Measurements from ENCODE around the gene SCUBE3. TPM values are rescaled to one million over a fixed set of nuclear protein-coding genes. Genes with fewer than 3 reads are reported as not detected.

The SCUBE3 gene
- total and polyA plus RNA-seq, 2 donors (not counting 1 experiment from before 2014, with no cell fraction given) = not detected

DNA sequence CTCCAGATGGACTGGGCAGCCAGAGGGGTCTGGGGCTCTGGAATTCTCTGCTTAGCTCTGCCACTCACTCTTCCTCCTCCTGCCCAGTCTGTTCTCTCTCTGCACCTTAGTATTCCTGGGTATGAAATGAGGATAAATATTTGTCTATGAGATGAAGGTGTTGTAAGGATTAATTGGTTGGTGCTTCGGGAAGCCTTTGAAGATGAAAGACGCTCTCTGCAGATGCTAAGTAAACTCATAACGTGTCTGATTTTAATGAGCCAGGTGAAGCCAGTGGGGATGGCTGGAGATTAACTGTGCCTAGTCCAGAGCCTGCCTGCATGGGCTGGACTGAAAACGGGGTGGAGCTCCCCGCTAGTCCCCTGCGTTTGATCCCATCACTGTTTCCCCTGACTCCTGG, 49.5 kb upstream of the SCUBE3 start:
- 97% methylated on average over 6 of the region's 6 CpGs for WGBS (ENCODE audit: insufficient coverage)
- intact Hi-C loops (cut with micrococcal nuclease) = no loop called here
- no peak for DNase-seq
- CTCF ChIA-PET = no interaction called here
- no peak overlapping the region for H2AFZ ChIP-seq (ENCODE audit: insufficient read depth, low read depth, low read length, poor library complexity, severe bottlenecking)
- H4K20me1 ChIP-seq (ENCODE audit: control insufficient read depth, insufficient read depth, low read length, poor library complexity, severe bottlenecking) = no peaks in the 10 kb centered on the region
- peaks cover 0 to 10% (median 1%) of the 10 kb centered on the region in 4 experiments for H3K27me3 ChIP-seq (replicated peaks in 1 of 4; ENCODE audit: control extremely low read depth in 1 of 4, control insufficient read depth in 3 of 4, insufficient read depth in 4 of 4, low read length in 3 of 4)
- no peaks in the 10 kb centered on the region for H3K9me3 ChIP-seq (ENCODE audit: control extremely low read depth in 1 of 3, control insufficient read depth in 2 of 3, insufficient read depth in 1 of 3, low read length in 2 of 3)
- no peak overlapping the region for H3K9ac ChIP-seq (ENCODE audit: low read length)
- no peak overlapping the region for H3K4me3 ChIP-seq (ENCODE audit: control extremely low read depth in 1 of 5, extremely low read depth in 1 of 5, insufficient read depth in 1 of 5, low read depth in 2 of 5, low read length in 4 of 5)
- H3K9me3 Mint-ChIP-seq (ENCODE audit: insufficient read depth) = no peaks in the 10 kb centered on the region
- ATAC-seq (ENCODE audit: low read depth) = no peak
- POLR2A ChIA-PET = no interaction called here
- no peak overlapping the region for H3K27ac Mint-ChIP-seq
- no peak for TF ChIP-seq EZH2 (IDR thresholded peaks at IDR 0.05; ENCODE audit: borderline replicate concordance, insufficient read depth, low read depth, low read length, poor library complexity, severe bottlenecking)
- TF ChIP-seq CTCF (IDR thresholded peaks at IDR 0.05) = no peak
- H3K79me2 ChIP-seq (ENCODE audit: control insufficient read depth, insufficient read depth, low read length) = no peaks in the 10 kb centered on the region
- peaks cover 42% of the 10 kb centered on the region for H3K27me3 Mint-ChIP-seq
- no peak overlapping the region for H3K27ac ChIP-seq (ENCODE audit: low read length in 2 of 2)
- H3K36me3 ChIP-seq (replicated peaks in 1 of 2; ENCODE audit: control extremely low read depth in 1 of 2, control insufficient read depth in 1 of 2, extremely low read depth in 1 of 2, insufficient read depth in 2 of 2, low read length in 1 of 2) = no peaks in the 10 kb centered on the region
- H3K4me1 ChIP-seq (ENCODE audit: control insufficient read depth in 2 of 2, insufficient read depth in 2 of 2, low read length in 2 of 2) = no peaks in the 10 kb centered on the region
- H3K4me2 ChIP-seq (replicated peaks; ENCODE audit: low read depth, low read length, poor library complexity, severe bottlenecking) = no peak overlapping the region
- no peak overlapping the region for H3K4me3 Mint-ChIP-seq
- H3K4me1 Mint-ChIP-seq = no peaks in the 10 kb centered on the region

GRCh38 chr6:35164868-35165267, 48.9 kb upstream of the SCUBE3 start:
- no peak overlapping the region for H3K27ac Mint-ChIP-seq
- 86% methylated on average over 2 of the region's 4 CpGs for WGBS (ENCODE audit: insufficient coverage)
- H3K79me2 ChIP-seq (ENCODE audit: control insufficient read depth, insufficient read depth, low read length) = no peaks in the 10 kb centered on the region
- H3K4me3 Mint-ChIP-seq = no peak overlapping the region
- intact Hi-C loops (cut with micrococcal nuclease) = no loop called here
- peaks cover 37% of the 10 kb centered on the region for H3K27me3 Mint-ChIP-seq
- H3K9ac ChIP-seq (ENCODE audit: low read length) = no peak overlapping the region
- TF ChIP-seq CTCF (IDR thresholded peaks at IDR 0.05) (no peak), EZH2 (IDR thresholded peaks at IDR 0.05; ENCODE audit: borderline replicate concordance, insufficient read depth, low read depth, low read length, poor library complexity, severe bottlenecking) (no peak)
- no peak overlapping the region for H2AFZ ChIP-seq (ENCODE audit: insufficient read depth, low read depth, low read length, poor library complexity, severe bottlenecking)
- no peaks in the 10 kb centered on the region for H4K20me1 ChIP-seq (ENCODE audit: control insufficient read depth, insufficient read depth, low read length, poor library complexity, severe bottlenecking)
- H3K4me1 ChIP-seq (ENCODE audit: control insufficient read depth in 2 of 2, insufficient read depth in 2 of 2, low read length in 2 of 2) = no peaks in the 10 kb centered on the region
- H3K36me3 ChIP-seq (replicated peaks in 1 of 2; ENCODE audit: control extremely low read depth in 1 of 2, control insufficient read depth in 1 of 2, extremely low read depth in 1 of 2, insufficient read depth in 2 of 2, low read length in 1 of 2) = no peaks in the 10 kb centered on the region
- H3K4me1 Mint-ChIP-seq = no peaks in the 10 kb centered on the region
- ChIA-PET POLR2A (no interaction called here), CTCF (interaction anchor here (0.5 kb wide), 1 partner anchor 10 kb away, joined by 3 read pairs; no protein-coding TSS in a partner anchor)
- H3K4me3 ChIP-seq (ENCODE audit: control extremely low read depth in 1 of 5, extremely low read depth in 1 of 5, insufficient read depth in 1 of 5, low read depth in 2 of 5, low read length in 4 of 5) = no peak overlapping the region
- DNase-seq (no peak), ATAC-seq (ENCODE audit: low read depth) (no peak)
- H3K9me3 ChIP-seq (ENCODE audit: control extremely low read depth in 1 of 3, control insufficient read depth in 2 of 3, insufficient read depth in 1 of 3, low read length in 2 of 3) = no peaks in the 10 kb centered on the region
- peaks cover 0 to 10% (median 1%) of the 10 kb centered on the region in 4 experiments for H3K27me3 ChIP-seq (replicated peaks in 1 of 4; ENCODE audit: control extremely low read depth in 1 of 4, control insufficient read depth in 3 of 4, insufficient read depth in 4 of 4, low read length in 3 of 4)
- no peaks in the 10 kb centered on the region for H3K9me3 Mint-ChIP-seq (ENCODE audit: insufficient read depth)
- no peak overlapping the region for H3K27ac ChIP-seq (ENCODE audit: low read length in 2 of 2)
- H3K4me2 ChIP-seq (replicated peaks; ENCODE audit: low read depth, low read length, poor library complexity, severe bottlenecking) = no peak overlapping the region

Measured in B cell (primary cell).